ENCODE results near the gene CCDC197.

The CCDC197 gene

DNA sequence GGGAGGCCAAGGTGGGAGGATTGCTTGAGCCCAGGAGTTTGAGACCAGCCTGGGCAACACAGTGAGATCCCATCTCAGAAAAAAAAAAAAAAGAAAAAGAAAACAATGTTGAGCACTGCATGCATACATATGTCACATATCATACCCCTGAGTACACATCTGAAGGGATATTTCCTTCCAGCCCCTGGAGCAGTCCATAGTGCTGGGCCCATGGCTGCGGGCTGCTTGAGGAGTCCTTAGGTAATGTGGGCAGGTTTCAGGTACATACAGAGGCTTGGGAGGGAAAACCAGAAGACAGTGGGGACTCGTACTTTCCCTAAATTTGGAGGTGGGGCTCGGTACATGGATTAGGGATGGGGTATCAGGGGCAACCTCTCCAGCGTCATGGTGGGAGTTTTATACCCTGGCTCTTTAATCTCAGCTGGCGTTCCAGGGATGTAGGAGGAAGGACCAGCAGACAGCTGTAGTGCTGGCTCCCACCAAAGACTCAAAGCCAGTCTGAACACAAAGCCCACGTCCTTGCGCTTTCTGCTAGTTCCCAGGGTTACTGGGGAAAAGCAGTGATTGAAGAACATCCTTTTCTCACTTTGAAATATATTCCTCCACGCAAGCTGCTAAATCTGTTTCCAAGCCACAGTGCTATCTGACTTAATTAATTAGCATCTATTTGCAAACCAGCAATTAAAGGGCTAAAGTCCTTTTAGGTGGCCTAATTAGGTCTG lies 34.2 kb downstream of the CCDC197 start:
- no peak for DNase-seq (ENCODE audit: low spot score)
- TF ChIP-seq, protein P1, sequence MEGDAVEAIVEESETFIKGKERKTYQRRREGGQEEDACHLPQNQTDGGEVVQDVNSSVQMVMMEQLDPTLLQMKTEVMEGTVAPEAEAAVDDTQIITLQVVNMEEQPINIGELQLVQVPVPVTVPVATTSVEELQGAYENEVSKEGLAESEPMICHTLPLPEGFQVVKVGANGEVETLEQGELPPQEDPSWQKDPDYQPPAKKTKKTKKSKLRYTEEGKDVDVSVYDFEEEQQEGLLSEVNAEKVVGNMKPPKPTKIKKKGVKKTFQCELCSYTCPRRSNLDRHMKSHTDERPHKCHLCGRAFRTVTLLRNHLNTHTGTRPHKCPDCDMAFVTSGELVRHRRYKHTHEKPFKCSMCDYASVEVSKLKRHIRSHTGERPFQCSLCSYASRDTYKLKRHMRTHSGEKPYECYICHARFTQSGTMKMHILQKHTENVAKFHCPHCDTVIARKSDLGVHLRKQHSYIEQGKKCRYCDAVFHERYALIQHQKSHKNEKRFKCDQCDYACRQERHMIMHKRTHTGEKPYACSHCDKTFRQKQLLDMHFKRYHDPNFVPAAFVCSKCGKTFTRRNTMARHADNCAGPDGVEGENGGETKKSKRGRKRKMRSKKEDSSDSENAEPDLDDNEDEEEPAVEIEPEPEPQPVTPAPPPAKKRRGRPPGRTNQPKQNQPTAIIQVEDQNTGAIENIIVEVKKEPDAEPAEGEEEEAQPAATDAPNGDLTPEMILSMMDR (IDR thresholded peaks at IDR 0.05; ENCODE audit: extremely low read depth, missing control alignments): no peak

DNA sequence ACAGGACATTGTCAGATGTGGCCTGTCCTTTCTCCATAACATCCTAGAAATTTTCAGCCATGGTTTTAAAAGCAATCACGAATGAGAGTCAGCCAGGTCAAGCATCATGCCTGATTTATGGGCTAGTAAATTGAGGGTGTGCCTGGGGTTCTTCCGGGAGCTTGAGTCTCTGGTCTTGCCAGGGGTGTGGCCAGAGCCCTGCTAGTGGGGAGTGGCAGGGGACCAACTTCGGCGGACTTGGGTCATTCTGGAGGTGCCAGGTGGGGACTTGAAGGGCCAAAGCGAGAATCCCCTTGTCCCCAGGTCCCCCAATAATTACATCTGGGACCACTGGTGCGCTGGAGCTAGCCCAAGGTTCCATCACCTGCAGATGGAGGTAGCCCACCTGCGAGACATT lies 34.8 kb downstream of the CCDC197 start:
- DNase-seq (ENCODE audit: low spot score): no peak
- TF ChIP-seq, protein P1 (IDR thresholded peaks at IDR 0.05; ENCODE audit: extremely low read depth, missing control alignments): no peak

DNA sequence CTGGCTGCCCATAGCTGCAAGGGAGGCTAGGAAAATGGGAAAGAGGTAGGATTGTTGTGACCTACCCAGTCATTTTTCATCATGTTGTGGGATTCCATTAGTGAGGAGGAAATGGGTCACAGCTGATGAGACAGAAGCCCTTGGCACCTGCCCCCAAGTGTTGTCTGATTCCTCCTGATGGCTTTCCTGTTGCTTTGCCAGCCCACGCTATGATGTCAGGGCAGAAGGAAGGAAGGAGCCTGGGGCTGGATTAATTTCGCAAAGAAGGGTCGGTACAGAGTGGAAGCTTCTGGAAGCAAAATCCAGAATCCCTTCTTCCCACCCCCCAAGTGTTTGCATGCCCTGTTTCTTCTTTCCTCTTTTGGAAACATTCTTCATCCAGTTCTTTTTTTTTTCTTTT lies 37.8 kb downstream of the CCDC197 start:
- TF ChIP-seq, protein P1 (IDR thresholded peaks at IDR 0.05; ENCODE audit: extremely low read depth, missing control alignments): no peak
- no peak for DNase-seq (ENCODE audit: low spot score)

DNA sequence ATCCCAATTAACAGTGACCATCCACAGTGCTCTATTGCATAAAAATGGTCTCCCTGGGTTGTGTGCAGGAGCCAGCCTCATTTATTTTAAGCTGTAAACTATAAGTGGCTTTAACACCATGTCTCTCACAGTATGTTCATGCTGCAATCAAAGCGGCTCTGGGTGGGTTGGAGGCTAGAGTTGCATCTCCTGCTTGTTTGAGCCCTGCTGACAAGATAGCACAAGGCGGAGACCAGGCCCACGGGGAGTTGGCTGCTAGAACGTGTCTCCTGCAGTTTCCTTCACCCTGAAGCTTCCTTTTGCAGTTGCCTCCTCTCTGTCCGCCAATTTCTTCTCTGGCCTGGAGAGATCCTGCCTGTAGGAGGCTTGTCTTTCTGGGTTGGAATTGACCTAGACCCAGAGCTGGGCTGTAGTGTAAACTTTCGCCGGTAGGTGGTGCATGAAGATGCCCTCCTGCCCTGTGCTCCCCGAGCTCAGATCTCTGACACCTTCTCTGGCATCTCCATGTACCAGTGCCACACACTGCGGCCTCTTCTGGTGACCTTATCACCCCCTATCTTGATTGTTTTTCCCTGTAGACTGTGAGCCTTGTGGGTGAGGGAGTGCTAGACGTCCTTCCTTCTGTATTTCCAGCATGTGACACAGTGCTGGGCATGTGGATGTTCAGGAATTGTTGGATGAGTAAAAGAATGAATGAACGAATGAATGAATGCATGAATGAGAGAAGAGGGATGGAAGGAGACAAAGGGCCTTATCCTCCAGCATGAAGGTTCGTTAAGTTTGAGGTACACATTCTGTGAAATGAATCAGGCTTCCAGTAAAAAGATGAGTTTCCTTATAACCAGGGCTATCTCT lies 39.4 kb downstream of the CCDC197 start:
- peak; percentile 82 for DNase-seq (ENCODE audit: low spot score)
- TF ChIP-seq, protein P1 (IDR thresholded peaks at IDR 0.05; ENCODE audit: extremely low read depth, missing control alignments): peak; percentile 63

DNA sequence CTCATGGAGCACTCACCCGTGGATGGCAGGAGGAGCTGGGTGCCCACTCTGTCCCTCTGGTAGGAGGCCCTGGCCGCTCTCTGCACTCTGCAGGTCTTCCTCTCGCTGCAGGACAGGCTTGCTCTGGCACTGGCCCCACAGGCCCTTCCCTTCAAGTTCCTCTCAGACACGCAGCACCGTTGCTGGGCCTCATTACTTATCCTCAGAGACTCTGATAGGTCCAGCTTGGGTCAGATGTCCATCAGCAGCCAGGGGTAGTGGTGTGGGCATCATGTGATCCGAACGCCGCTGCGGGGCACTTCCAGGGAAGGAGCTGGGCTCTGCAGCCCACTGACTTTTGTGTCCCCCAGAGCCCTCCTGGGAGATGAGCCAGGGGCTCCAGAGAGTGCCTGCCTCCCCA lies 40.9 kb downstream of the CCDC197 start:
- TF ChIP-seq, protein P1 (IDR thresholded peaks at IDR 0.05; ENCODE audit: extremely low read depth, missing control alignments): no peak
- no peak for DNase-seq (ENCODE audit: low spot score)

DNA sequence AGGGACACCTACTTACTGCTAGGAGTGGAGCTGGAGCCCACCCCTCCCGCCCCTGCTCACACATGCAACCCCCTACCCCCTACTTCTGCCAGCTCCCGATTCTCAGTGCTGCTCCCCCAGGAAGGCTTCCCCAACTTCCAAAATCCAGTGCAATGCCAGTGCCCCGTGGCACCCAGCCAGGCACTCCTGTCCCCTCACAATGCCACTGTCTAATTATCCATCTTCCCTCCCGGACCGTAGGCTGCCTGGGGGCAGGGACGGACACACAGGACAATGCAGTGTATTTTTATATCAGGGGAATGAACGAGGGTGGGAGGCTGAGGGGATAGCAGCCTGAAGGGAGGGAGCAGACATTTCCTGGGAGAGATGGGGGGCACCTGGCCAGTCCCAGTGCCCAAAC lies 41.4 kb downstream of the CCDC197 start:
- TF ChIP-seq, protein P1 (IDR thresholded peaks at IDR 0.05; ENCODE audit: extremely low read depth, missing control alignments): no peak
- no peak for DNase-seq (ENCODE audit: low spot score)

All from GM20000 (cell line).